ENCODE measurements around the gene PYGB.

Gene PYGB

DNA sequence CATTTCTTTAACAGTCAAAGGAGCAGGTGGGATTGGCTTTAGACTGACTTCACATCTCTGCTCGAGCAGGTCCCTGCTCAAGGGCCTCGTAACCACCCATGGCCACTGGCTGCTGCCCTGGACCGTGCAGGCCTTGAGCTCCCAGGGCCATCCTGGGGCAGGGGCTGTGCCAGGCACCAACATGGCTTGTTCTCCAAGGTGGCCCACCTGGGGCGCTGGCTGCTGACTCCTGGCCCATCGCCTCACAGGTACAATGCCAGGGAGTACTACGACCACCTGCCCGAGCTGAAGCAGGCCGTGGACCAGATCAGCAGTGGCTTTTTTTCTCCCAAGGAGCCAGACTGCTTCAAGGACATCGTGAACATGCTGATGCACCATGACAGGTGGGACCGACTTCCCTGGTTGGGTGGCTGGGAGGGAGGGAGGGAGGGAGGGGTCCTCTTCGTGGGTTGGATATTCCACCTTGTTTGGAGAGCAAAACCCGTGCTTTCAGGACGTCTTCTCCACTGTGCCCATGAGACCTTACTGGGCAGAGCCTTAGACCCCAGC, 46.1 kb downstream of the PYGB start:
- DNase-seq (ENCODE audit: low read depth in 4 of 4, low spot score in 1 of 4) = no peak

- peak in 3 of 4 experiments; percentile 13 to 39 (median 38) for DNase-seq (ENCODE audit: low read depth in 4 of 4, low spot score in 1 of 4)
These were observed 46.8 kb downstream of the PYGB start for GRCh38 chr20:25294459-25295385.

GRCh38 chr20:25295386-25296093, 47.7 kb downstream of the PYGB start:
- DNase-seq (ENCODE audit: low read depth in 4 of 4, low spot score in 1 of 4) = no peak

- DNase-seq (ENCODE audit: low read depth in 4 of 4, low spot score in 1 of 4) = peak in 1 of 4 experiments; percentile 17
These were observed 48.5 kb downstream of the PYGB start for GRCh38 chr20:25296094-25297093.

GRCh38 chr20:25297141-25297905, 49.4 kb downstream of the PYGB start:
- no peak for DNase-seq (ENCODE audit: low read depth in 4 of 4, low spot score in 1 of 4)

DNA sequence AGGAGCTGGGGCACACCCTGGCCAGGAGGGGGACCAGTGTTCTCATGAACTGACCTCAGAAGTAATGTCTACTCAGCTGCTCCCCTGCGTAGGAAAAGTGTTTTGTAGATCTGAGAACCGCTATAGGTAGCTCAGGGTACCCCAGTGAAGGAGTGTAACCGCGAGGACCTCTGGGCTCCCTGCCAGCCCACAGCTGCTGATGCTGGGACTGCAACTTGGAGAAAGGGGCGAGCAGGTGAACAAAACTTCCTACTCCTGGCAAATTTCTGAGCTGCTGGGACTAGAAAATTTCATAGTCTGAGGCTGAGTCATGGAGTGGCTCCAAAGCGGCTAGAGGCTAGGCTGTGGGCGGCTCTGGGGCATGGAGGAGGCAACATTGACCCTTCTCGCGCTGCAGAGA, 51.9 kb downstream of the PYGB start:
- DNase-seq (ENCODE audit: low read depth in 4 of 4, low spot score in 1 of 4) = no peak

DNA sequence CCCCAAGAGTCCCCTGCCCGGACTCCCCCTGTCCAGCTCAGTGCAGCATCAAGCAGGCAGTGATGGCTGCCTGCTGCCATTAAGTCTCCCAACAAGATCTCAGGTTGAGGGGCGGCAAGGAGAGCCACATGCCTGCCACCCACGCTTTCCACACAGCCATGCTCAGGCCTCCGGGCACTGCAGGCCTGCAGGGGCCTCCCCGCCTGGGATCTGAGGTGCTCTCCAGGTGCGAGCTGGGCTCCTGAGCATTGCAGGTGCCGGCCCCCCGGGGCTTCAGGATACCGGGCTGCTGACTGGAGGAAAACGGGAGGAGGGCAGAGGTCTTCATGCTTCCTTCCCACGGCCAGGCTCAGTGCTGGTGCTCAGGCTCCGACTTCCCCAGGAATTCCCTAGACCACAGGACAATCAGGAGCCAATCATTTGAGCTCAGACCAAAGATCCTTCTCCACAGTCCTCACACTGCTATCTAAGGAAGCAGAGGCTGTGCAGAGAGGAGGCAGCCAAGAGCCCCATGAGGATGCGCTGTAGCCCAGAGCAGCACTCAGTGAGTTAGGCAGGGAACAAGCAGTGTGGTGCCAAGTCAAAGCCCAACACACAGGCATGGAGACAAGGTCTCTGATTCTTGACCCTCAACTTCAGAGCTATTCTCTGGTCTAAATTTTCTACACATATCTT, 52.7 kb downstream of the PYGB start:
- DNase-seq (ENCODE audit: low read depth in 4 of 4, low spot score in 1 of 4) = no peak

GRCh38 chr20:25301357-25301920, 53.6 kb downstream of the PYGB start:
- DNase-seq (ENCODE audit: low read depth in 4 of 4, low spot score in 1 of 4) = no peak

DNA sequence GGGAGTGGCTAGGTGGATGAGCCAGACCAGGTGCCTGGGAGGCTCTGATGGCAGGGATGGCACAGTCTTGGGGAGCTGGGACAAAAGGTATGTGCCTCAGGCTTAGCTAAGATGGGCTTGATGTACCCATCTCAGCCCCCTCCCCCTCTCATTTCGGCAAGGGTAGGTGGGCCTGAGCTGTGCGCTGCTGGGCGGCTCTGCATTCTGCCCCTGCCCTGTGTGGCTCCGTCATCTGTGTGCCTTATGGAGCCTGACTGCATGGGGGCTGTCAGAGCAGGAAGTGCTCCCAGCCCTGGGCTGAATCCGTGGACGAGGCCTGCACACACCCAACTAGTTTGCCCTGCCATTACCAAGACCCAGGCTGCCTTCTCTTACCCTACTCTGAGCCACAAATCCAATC, 54.7 kb downstream of the PYGB start:
- DNase-seq (ENCODE audit: low read depth in 4 of 4, low spot score in 1 of 4) = no peak

DNA sequence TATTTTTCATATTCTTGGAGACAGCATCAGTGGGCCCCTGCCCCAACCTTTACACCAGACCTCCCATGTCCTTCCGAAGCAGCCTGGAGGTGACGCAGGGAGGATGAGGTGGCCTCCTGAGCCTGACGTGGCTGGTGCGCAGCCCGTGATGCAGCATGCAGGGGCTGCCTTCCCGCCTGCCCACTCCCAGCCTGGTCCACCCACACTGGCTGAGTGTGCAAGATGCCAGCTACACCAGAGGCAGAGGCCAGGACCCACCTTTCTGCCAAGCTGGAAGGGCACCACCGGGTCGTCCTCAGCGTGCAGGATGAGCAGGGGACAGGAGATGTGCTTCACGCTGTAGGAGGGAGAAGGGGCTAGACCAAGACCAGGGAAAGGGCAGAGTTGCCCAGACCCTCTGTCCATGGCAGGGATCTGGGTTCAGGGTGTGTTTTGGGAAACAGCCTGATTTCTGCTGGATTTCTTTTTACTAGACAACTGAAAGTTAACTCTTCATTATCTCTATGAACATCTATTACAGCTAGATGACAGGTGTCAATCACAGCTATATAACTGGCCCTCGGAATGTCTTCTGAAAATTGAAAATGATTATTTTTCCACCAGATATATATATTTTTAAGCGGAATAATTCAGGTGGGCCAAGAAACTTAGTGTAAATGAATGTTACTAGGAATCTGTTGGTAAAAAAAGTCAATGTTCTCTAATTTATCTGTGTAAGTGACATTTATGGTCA, 55.6 kb downstream of the PYGB start:
- DNase-seq (ENCODE audit: low read depth in 4 of 4, low spot score in 1 of 4) = no peak

- no peak for DNase-seq (ENCODE audit: low read depth in 4 of 4, low spot score in 1 of 4)
These were observed 56.2 kb downstream of the PYGB start for GRCh38 chr20:25304025-25304549.

GRCh38 chr20:25306991-25307903, 59.4 kb downstream of the PYGB start:
- DNase-seq (ENCODE audit: low read depth in 4 of 4, low spot score in 1 of 4) = no peak

- no peak for DNase-seq (ENCODE audit: low read depth in 4 of 4, low spot score in 1 of 4)
These were observed 60.2 kb downstream of the PYGB start for GRCh38 chr20:25308083-25308491.

GRCh38 chr20:25308671-25309394, 60.9 kb downstream of the PYGB start:
- no peak for DNase-seq (ENCODE audit: low read depth in 4 of 4, low spot score in 1 of 4)

DNA sequence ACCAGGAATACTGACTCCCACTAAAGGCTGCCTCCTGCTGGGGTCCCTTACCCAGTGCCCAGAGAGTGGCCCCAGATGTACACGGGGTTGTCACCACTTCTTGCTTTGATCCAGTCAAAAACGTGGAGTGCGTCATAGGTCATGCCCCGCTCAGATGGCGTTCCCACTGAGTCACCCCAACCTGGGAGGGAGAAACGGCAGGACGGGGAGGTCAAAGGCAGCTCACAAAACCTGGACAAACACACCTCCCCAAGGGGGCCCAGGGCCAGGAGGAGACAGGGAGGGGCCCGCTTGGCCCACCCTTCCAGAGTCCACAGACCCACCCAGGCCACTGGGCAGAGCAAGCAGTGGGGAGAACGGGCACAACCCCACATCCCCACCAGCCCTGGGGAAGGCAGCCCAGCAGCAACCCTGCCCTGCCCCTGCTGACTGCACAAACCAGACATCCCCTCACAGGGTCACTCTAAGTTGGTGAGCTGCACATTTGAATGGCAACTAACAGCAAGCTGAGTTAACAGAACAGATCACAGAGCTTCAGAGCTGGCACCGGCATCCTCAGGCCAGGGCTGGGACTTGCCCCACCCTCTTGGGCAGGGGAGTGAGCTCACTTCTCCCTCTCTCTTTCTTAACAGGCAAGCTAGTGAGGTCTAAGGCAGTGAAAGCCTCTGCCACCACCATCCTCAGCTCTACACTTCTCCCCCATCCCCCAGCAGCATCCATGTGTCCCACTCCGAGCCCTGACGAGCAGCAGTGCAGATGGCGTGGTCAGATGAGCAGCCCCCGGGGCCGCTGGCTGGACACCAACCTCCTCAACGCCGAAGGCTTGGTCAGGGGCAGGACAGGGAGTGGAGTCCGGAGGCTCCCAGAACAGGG, 61.7 kb downstream of the PYGB start:
- DNase-seq (ENCODE audit: low read depth in 4 of 4, low spot score in 1 of 4) = no peak
